ENCODE measurements around the gene COL6A3.
A peak's percentile ranks its signal among the peaks of the same experiment; 100 is the strongest.

Gene COL6A3, protein sequence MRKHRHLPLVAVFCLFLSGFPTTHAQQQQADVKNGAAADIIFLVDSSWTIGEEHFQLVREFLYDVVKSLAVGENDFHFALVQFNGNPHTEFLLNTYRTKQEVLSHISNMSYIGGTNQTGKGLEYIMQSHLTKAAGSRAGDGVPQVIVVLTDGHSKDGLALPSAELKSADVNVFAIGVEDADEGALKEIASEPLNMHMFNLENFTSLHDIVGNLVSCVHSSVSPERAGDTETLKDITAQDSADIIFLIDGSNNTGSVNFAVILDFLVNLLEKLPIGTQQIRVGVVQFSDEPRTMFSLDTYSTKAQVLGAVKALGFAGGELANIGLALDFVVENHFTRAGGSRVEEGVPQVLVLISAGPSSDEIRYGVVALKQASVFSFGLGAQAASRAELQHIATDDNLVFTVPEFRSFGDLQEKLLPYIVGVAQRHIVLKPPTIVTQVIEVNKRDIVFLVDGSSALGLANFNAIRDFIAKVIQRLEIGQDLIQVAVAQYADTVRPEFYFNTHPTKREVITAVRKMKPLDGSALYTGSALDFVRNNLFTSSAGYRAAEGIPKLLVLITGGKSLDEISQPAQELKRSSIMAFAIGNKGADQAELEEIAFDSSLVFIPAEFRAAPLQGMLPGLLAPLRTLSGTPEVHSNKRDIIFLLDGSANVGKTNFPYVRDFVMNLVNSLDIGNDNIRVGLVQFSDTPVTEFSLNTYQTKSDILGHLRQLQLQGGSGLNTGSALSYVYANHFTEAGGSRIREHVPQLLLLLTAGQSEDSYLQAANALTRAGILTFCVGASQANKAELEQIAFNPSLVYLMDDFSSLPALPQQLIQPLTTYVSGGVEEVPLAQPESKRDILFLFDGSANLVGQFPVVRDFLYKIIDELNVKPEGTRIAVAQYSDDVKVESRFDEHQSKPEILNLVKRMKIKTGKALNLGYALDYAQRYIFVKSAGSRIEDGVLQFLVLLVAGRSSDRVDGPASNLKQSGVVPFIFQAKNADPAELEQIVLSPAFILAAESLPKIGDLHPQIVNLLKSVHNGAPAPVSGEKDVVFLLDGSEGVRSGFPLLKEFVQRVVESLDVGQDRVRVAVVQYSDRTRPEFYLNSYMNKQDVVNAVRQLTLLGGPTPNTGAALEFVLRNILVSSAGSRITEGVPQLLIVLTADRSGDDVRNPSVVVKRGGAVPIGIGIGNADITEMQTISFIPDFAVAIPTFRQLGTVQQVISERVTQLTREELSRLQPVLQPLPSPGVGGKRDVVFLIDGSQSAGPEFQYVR (N-terminal part only)

GRCh38 chr2:237413777-237414661, at the start of gene COL6A3:
Gene COL6A3 (minus strand): TSS chr2:237414164. CDS start chr2:237396817, 17,347 bp downstream.
- peak; percentile 99 for DNase-seq

DNA sequence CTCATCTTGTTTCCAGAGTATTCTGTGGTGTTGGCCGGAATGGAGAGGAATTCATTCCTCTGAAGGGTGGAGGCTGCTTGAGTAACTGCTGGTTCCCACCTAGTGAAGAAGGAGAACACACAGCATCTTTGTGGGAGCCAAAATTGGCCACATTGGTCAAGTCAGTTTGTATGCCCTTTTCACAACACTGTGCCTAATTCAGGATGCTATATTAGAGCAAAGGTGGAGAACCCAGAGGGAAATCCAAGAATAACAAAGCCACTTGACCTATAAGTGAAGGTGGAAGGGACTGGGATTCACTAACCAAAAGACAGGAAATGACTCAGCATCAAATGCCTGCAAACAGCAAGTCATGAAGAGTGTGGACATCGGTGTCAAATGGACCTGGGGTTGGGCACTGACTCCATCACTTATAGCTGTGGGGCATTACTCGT, 45.8 kb upstream of the COL6A3 start:
- peak; percentile 77 for DNase-seq

DNA sequence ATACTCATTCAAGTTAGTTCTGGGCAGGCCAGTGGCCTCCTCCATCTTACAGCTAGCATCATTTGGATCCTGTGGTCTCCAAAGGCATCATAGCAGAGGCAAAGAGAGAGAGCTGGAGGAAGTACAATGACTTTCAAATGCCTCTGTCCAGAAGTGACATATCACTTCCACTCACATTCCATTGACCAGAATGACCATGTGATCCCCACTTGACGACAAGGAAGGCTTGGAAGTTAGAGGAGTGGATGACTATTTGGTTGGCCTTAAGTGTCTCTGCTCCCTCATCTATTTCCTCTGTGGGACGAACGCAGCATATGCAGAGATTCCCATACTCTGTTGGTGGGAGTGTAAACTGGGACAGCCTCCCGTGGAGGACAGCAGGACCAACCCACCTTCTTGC, 45.3 kb upstream of the COL6A3 start:
- no peak for DNase-seq

DNA sequence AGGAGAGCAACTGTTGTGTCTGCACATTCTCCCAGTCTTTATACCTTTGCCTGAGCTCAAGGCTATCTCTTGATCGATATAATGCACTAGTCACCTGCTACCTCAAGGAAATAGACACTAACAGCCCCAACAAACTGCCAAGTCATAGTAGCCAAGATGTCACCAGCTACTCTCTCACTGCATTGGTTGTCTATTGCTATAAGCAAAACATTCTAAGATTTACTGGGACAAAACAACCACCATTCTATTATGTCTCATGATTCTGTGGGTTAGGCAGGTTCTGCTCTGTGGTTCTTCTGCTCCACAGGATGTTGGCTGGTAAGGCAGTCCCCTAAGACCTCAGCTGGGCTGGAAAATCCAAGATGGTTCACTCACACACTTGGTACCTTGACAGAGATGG, 44.6 kb upstream of the COL6A3 start:
- no peak for DNase-seq

GRCh38 chr2:237457388-237457941, 43.5 kb upstream of the COL6A3 start:
- DNase-seq: no peak

GRCh38 chr2:237456200-237456843, 42.4 kb upstream of the COL6A3 start:
- peak; percentile 84 for DNase-seq

- DNase-seq: no peak
These were observed 41.8 kb upstream of the COL6A3 start for GRCh38 chr2:237455764-237456163.

DNA sequence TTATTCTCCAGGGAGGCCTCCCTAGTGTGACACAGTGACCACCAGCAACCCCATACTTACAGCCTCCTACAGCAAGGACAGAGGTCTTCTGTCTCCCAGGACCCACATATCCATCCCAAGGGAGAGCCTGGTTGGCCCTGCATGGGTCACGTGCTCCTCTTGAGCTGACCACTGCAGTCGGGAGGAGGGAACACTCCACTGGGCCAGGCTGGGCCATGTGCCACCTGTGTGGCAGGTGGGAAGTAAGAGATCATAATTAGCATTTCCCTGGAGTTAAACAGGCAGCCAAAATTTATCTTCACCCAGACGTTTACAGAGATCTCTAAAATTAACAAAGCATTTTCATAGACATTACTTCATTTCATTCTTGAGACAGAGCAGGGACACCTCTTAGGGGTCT, 39.7 kb upstream of the COL6A3 start:
- no peak for DNase-seq

- peak; percentile 50 for DNase-seq
These were observed 38.9 kb upstream of the COL6A3 start for GRCh38 chr2:237452861-237453260.

- peak; percentile 80 for DNase-seq
These were observed 37.9 kb upstream of the COL6A3 start for GRCh38 chr2:237451643-237452469.

- DNase-seq: no peak
These were observed 36.6 kb upstream of the COL6A3 start for GRCh38 chr2:237450583-237450982.

GRCh38 chr2:237450108-237450507, 36.1 kb upstream of the COL6A3 start:
- no peak for DNase-seq

DNA sequence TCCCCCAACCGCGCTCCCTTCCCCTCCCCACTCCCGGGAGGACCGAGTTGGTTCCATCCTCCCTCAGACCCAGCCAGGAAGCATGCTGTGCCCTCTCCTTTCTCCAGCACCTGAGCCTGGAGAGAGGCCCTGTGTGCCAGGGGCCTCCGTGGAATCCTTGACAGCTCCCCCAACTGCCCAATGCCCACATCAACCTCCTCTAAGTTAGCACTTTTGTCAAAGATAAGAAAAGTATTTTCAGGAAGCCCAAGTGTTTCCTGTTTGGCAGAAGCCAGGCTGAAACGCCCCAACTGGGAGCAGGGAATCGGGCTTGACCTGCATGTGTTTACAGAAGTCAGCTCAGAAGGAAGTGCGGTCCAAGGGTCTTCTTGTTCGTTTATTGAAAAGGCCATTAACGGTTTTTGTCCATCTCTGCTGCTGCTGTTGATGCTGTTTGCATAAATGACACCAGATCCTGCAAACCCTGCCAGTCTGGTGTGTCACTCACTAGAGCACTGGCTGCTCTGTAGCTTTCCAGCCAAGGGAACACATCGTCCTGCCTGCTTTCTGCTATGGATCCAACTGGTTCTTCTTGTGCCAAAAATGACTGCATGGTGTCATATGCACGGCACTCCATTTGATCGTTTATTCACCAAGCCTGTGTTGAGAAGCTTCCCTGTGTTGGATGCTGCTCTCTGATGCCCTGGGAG, 35.4 kb upstream of the COL6A3 start:
- DNase-seq: no peak

- DNase-seq: no peak
These were observed 34.7 kb upstream of the COL6A3 start for GRCh38 chr2:237448626-237449025.

DNA sequence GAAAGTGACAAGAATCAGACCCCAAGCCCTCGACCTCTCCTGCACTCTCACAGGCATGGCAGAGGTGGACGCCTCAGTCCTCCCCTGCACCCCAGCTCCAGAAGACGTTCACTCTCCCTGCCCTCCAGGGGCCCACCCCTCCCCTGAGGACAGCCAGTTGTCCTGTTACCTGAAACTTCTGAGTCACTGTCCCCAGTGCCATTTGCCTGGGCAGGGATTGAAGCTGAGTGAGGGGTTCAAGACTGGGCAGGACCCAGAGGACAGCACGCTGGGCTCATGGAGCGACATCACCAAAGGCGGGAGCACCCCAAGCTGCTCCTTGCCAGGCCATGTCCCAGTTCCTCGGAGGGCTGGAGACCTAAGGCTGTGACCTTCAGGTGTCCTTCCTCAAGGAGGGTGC, 34.2 kb upstream of the COL6A3 start:
- DNase-seq: no peak

DNA sequence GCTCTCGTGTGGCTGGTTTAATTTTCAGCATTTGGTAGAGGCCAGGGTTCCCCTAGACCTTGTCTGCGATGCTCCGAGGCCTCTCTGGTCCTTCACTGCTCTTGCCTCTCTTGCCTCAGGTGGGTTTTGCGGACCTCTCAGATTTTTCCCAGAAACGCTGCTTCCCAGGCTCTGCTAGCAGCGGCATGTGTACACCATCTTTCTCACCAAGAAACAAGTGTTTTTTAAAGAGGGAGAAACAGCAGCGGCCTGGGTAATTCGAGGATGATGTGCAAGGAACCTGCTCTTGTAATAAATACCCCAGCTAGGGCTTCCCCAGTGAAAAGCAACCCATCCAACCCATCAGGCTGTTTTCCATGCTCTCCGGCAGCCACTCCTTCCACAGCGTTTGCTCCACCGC, 33.5 kb upstream of the COL6A3 start:
- DNase-seq: no peak

DNA sequence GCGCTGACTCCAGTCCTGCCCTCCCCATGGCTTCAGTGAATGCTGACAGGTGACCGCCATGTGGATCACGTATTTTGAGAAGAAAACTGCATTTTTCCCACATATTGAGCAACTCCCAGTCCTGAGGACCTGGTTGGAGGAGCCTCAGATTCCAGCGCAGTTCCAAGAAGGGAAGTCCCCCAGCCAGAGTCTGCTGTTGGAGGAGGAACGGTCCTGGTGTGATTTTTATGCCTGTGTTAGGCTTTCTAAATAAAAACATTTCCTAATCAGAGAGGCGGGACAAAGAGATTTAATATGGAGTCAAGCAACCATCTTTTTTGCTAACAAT, 32.3 kb upstream of the COL6A3 start:
- DNase-seq: no peak

DNA sequence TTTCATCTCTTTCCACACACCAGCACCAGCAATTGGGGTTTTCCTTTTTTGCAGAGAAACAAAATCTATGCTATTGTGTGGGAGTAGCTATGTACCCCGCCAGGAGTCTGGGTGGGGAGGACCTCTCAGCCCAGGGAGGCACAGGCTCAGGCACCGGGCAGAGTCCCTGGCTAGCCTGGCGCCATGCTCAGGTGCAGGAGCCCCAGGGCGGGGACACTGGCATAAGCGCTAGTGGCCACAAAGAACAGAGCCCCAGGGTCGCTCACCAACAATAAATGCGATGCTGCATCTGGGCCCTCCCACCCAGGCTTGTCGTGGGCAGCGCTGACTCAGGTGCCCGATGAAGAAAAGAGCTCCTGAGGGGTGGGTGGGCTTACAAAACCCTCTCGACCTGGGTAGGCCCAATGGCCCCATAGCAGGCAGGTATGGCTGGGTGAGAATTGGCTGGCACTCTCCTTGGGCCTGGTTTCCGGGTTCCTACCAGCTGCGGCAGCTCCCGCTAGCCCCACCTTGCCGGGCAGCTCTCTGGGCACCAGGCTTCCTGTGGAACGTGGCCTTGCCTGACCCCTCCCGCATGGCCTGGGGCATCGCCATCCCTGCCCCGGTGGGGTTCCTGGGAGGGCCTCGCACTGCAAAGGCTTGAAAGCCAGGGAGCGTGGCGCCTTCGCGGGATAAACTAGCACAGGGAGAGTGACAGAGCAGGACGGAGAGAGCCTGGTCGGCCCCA, 31.8 kb upstream of the COL6A3 start:
- no peak for DNase-seq

DNA sequence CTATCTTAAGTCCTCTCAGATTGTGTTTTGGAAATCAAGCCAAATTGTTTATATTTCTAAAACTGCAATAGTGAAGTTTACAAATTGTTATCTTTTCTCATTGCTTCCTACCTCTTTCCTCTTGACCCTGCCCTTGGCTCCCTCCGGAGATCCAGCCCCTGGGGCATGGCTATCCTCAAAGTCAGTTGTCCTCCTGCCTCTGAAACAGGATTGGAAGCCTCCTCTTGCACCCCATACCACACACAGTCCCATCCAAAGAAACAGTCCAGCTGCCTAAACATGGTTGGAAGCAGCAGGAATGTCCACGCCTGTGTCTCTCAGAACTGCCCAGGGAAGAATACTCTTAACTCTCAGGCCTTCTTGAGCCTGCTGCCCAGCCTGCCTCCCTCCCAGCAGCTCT, 30.1 kb upstream of the COL6A3 start:
- DNase-seq: no peak

Data from fibroblast of upper back skin (primary cell).